ENCODE results near the gene UBE2D1.

UBE2D1 gene

GRCh38 chr10:58359541-58359940 lies 24.7 kb downstream of the UBE2D1 start:
- peaks cover 20 to 76% (median 62%) of the 10 kb centered on the region in 11 experiments; a peak in 20 of 22 replicates for H4K20me1 ChIP-seq
- peaks cover 10 to 43% (median 13%) of the 10 kb centered on the region in 10 experiments; a peak in 18 of 20 replicates for H3K4me1 ChIP-seq
- H3K27ac ChIP-seq, result no peak overlapping the region
- H3K27me3 ChIP-seq, result no peaks in the 10 kb centered on the region
- peak overlapping the region in 9 of 11 experiments; percentile 27 to 55 (median 41); a peak in 12 of 22 replicates for H3K4me2 ChIP-seq
- H3K9ac ChIP-seq, result no peak overlapping the region
- H3K4me3 ChIP-seq, result no peak overlapping the region
- H3K36me3 ChIP-seq, result peaks cover 15 to 39% (median 29%) of the 10 kb centered on the region in 11 experiments; a peak in 19 of 22 replicates
- TF ChIP-seq Cebpa-rat (IDR thresholded peaks at IDR 0.05), result no peak
- no peaks in the 10 kb centered on the region for H3K9me3 ChIP-seq (replicated peaks in 1 of 11)

GRCh38 chr10:58360412-58361004 lies 25.7 kb downstream of the UBE2D1 start:
- peaks cover 15 to 66% (median 54%) of the 10 kb centered on the region in 11 experiments; a peak in 20 of 22 replicates for H4K20me1 ChIP-seq
- H3K9ac ChIP-seq, result no peak overlapping the region
- H3K4me1 ChIP-seq, result peaks cover 5 to 37% (median 13%) of the 10 kb centered on the region in 10 experiments; a peak in 18 of 20 replicates
- peak overlapping the region in 1 of 11 experiments; percentile 2; a peak in 1 of 22 replicates for H3K27ac ChIP-seq
- no peaks in the 10 kb centered on the region for H3K9me3 ChIP-seq (replicated peaks in 1 of 11)
- peak overlapping the region in 7 of 11 experiments; percentile 13 to 55 (median 41); a peak in 12 of 22 replicates for H3K4me2 ChIP-seq
- no peak for TF ChIP-seq Cebpa-rat (IDR thresholded peaks at IDR 0.05)
- no peaks in the 10 kb centered on the region for H3K27me3 ChIP-seq
- H3K36me3 ChIP-seq, result peaks cover 22 to 48% (median 39%) of the 10 kb centered on the region in 11 experiments; a peak in 20 of 22 replicates
- H3K4me3 ChIP-seq, result no peak overlapping the region

GRCh38 chr10:58361353-58361752 lies 26.5 kb downstream of the UBE2D1 start:
- peaks cover 13 to 63% (median 46%) of the 10 kb centered on the region in 11 experiments; a peak in 19 of 22 replicates for H4K20me1 ChIP-seq
- no peaks in the 10 kb centered on the region for H3K27me3 ChIP-seq
- peaks cover 5 to 34% (median 13%) of the 10 kb centered on the region in 10 experiments; a peak in 18 of 20 replicates for H3K4me1 ChIP-seq
- no peak for TF ChIP-seq Cebpa-rat (IDR thresholded peaks at IDR 0.05)
- no peak overlapping the region for H3K4me2 ChIP-seq
- no peak overlapping the region for H3K4me3 ChIP-seq
- H3K27ac ChIP-seq, result no peak overlapping the region
- H3K9ac ChIP-seq, result no peak overlapping the region
- peaks cover 25 to 57% (median 42%) of the 10 kb centered on the region in 11 experiments; a peak in 21 of 22 replicates for H3K36me3 ChIP-seq
- H3K9me3 ChIP-seq (replicated peaks in 1 of 11), result no peaks in the 10 kb centered on the region

GRCh38 chr10:58362027-58362789 lies 27.4 kb downstream of the UBE2D1 start:
- H3K4me3 ChIP-seq, result no peak overlapping the region
- no peak overlapping the region for H3K27ac ChIP-seq
- no peaks in the 10 kb centered on the region for H3K27me3 ChIP-seq
- no peaks in the 10 kb centered on the region for H3K9me3 ChIP-seq (replicated peaks in 1 of 11)
- no peak for TF ChIP-seq Cebpa-rat (IDR thresholded peaks at IDR 0.05)
- H3K9ac ChIP-seq, result no peak overlapping the region
- no peak overlapping the region for H3K4me2 ChIP-seq
- H4K20me1 ChIP-seq, result peaks cover 13 to 55% (median 38%) of the 10 kb centered on the region in 11 experiments; a peak in 19 of 22 replicates
- H3K4me1 ChIP-seq, result peaks cover 5 to 26% (median 13%) of the 10 kb centered on the region in 10 experiments; a peak in 18 of 20 replicates
- peaks cover 32 to 65% (median 44%) of the 10 kb centered on the region in 11 experiments for H3K36me3 ChIP-seq

GRCh38 chr10:58367069-58367468 lies 32.3 kb downstream of the UBE2D1 start:
- H3K4me1 ChIP-seq, result no peaks in the 10 kb centered on the region
- peaks cover 0 to 9% (median 0%) of the 10 kb centered on the region in 11 experiments; a peak in 3 of 22 replicates for H4K20me1 ChIP-seq
- TF ChIP-seq Cebpa-rat (IDR thresholded peaks at IDR 0.05), result no peak
- H3K9ac ChIP-seq, result no peak overlapping the region
- no peak overlapping the region for H3K27ac ChIP-seq
- no peaks in the 10 kb centered on the region for H3K9me3 ChIP-seq (replicated peaks in 1 of 11)
- H3K4me2 ChIP-seq, result no peak overlapping the region
- peaks cover 23 to 73% (median 38%) of the 10 kb centered on the region in 11 experiments for H3K36me3 ChIP-seq
- no peak overlapping the region for H3K4me3 ChIP-seq
- no peaks in the 10 kb centered on the region for H3K27me3 ChIP-seq

GRCh38 chr10:58371473-58371872 lies 36.7 kb downstream of the UBE2D1 start:
- no peaks in the 10 kb centered on the region for H3K27me3 ChIP-seq
- no peak overlapping the region for H3K27ac ChIP-seq
- peaks cover 0 to 7% (median 0%) of the 10 kb centered on the region in 11 experiments; a peak in 2 of 22 replicates for H4K20me1 ChIP-seq
- TF ChIP-seq Cebpa-rat (IDR thresholded peaks at IDR 0.05), result no peak
- H3K4me3 ChIP-seq, result no peak overlapping the region
- H3K9me3 ChIP-seq (replicated peaks in 1 of 11), result no peaks in the 10 kb centered on the region
- H3K4me1 ChIP-seq, result no peaks in the 10 kb centered on the region; a peak in 1 of 20 replicates
- peaks cover 3 to 51% (median 13%) of the 10 kb centered on the region in 11 experiments; a peak in 15 of 22 replicates for H3K36me3 ChIP-seq
- H3K4me2 ChIP-seq, result no peak overlapping the region
- H3K9ac ChIP-seq, result no peak overlapping the region

- H3K36me3 ChIP-seq, result peaks cover 0 to 52% (median 6%) of the 10 kb centered on the region in 11 experiments; a peak in 6 of 22 replicates
- H3K4me3 ChIP-seq, result no peak overlapping the region
- no peak overlapping the region for H3K4me2 ChIP-seq
- no peaks in the 10 kb centered on the region for H3K9me3 ChIP-seq (replicated peaks in 1 of 11)
- H3K4me1 ChIP-seq, result no peaks in the 10 kb centered on the region; a peak in 1 of 20 replicates
- no peak overlapping the region for H3K9ac ChIP-seq
- no peak overlapping the region for H3K27ac ChIP-seq
- H3K27me3 ChIP-seq, result no peaks in the 10 kb centered on the region
- no peak for TF ChIP-seq Cebpa-rat (IDR thresholded peaks at IDR 0.05)
- H4K20me1 ChIP-seq, result peaks cover 0 to 7% (median 0%) of the 10 kb centered on the region in 11 experiments; a peak in 1 of 22 replicates
Observed at GRCh38 chr10:58372607-58373441, 38.0 kb downstream of the UBE2D1 start.

GRCh38 chr10:58373442-58373827 lies 38.6 kb downstream of the UBE2D1 start:
- no peaks in the 10 kb centered on the region for H3K27me3 ChIP-seq
- H3K9ac ChIP-seq, result no peak overlapping the region
- H3K4me1 ChIP-seq, result no peaks in the 10 kb centered on the region; a peak in 1 of 20 replicates
- TF ChIP-seq Cebpa-rat (IDR thresholded peaks at IDR 0.05), result no peak
- H3K27ac ChIP-seq, result no peak overlapping the region
- no peaks in the 10 kb centered on the region for H3K9me3 ChIP-seq (replicated peaks in 1 of 11)
- no peak overlapping the region for H3K4me2 ChIP-seq
- 0 out of 22 replicates have a peak, but pooled peaks cover 0 to 4% (median 0%) of the 10 kb centered on the region in 11 experiments for H4K20me1 ChIP-seq
- H3K4me3 ChIP-seq, result no peak overlapping the region
- H3K36me3 ChIP-seq, result peaks cover 0 to 54% (median 6%) of the 10 kb centered on the region in 11 experiments; a peak in 6 of 22 replicates

Data from BLaER1 treated with 17β-estradiol and CSF1 and Interleukin-3, amounts not matched to agents 10 nM and 100 nM (cell line).